CD4-positive, alpha-beta T cell treated with Interleukin-12 subunit alpha and Interleukin-12 subunit beta, for 1 hour (primary cell): ENCODE measurements around the gene LAMP2.

Source experiments
- DNase-seq: peaks from one replicate; pipeline ENCODE4 v3.0.0-alpha.2; 2020

Gene LAMP2

GRCh38 chrX:120453985-120454384, 15.1 kb downstream of the LAMP2 start:
- no peak for DNase-seq

- peak; percentile 9 for DNase-seq
Observed at GRCh38 chrX:120452131-120452530, 17.0 kb downstream of the LAMP2 start.

GRCh38 chrX:120450163-120450562, 18.9 kb downstream of the LAMP2 start:
- DNase-seq, result peak; percentile 20

GRCh38 chrX:120446498-120446897, 22.6 kb downstream of the LAMP2 start:
- no peak for DNase-seq

GRCh38 chrX:120439921-120440320, 29.2 kb downstream of the LAMP2 start:
- DNase-seq, result no peak

- DNase-seq, result no peak
Observed at GRCh38 chrX:120429776-120430540, 39.1 kb downstream of the LAMP2 start.

GRCh38 chrX:120428309-120428708, 40.8 kb downstream of the LAMP2 start:
- DNase-seq, result no peak

- no peak for DNase-seq
Observed at GRCh38 chrX:120426599-120426998, 42.5 kb downstream of the LAMP2 start.

GRCh38 chrX:120419463-120419862, 49.6 kb downstream of the LAMP2 start:
- DNase-seq, result peak; percentile 30

- DNase-seq, result no peak
Observed at GRCh38 chrX:120408168-120408567, 60.9 kb downstream of the LAMP2 start.

GRCh38 chrX:120406638-120407037, 62.5 kb downstream of the LAMP2 start:
- no peak for DNase-seq

- DNase-seq, result no peak
Observed at GRCh38 chrX:120402369-120402768, 66.7 kb downstream of the LAMP2 start.

GRCh38 chrX:120401301-120401700, 67.8 kb downstream of the LAMP2 start:
- DNase-seq, result no peak

GRCh38 chrX:120380699-120381098, 88.4 kb downstream of the LAMP2 start:
- peak; percentile 51 for DNase-seq

- no peak for DNase-seq
Observed at GRCh38 chrX:120379937-120380681, 89.0 kb downstream of the LAMP2 start.

GRCh38 chrX:120378570-120378969, 90.5 kb downstream of the LAMP2 start:
- DNase-seq, result no peak
